ENCODE measurements around the gene TAS2R38.

Gene TAS2R38

GRCh38 chr7:141944811-141945210, 28.8 kb downstream of the TAS2R38 start:
- peak overlapping the region; percentile 85 for H3K27ac ChIP-seq (replicated peaks)
- no peaks in the 10 kb centered on the region for H3K27me3 ChIP-seq (ENCODE audit: insufficient read depth, poor library complexity, severe bottlenecking)
- TF ChIP-seq SPI1 (IDR thresholded peaks at IDR 0.05; ENCODE audit: borderline replicate concordance, low read depth) = peak; percentile 76
- TF ChIP-seq, protein P1, sequence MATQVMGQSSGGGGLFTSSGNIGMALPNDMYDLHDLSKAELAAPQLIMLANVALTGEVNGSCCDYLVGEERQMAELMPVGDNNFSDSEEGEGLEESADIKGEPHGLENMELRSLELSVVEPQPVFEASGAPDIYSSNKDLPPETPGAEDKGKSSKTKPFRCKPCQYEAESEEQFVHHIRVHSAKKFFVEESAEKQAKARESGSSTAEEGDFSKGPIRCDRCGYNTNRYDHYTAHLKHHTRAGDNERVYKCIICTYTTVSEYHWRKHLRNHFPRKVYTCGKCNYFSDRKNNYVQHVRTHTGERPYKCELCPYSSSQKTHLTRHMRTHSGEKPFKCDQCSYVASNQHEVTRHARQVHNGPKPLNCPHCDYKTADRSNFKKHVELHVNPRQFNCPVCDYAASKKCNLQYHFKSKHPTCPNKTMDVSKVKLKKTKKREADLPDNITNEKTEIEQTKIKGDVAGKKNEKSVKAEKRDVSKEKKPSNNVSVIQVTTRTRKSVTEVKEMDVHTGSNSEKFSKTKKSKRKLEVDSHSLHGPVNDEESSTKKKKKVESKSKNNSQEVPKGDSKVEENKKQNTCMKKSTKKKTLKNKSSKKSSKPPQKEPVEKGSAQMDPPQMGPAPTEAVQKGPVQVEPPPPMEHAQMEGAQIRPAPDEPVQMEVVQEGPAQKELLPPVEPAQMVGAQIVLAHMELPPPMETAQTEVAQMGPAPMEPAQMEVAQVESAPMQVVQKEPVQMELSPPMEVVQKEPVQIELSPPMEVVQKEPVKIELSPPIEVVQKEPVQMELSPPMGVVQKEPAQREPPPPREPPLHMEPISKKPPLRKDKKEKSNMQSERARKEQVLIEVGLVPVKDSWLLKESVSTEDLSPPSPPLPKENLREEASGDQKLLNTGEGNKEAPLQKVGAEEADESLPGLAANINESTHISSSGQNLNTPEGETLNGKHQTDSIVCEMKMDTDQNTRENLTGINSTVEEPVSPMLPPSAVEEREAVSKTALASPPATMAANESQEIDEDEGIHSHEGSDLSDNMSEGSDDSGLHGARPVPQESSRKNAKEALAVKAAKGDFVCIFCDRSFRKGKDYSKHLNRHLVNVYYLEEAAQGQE (IDR thresholded peaks at IDR 0.05; ENCODE audit: insufficient replicate concordance, low read depth) = no peak
- DNase-seq (ENCODE audit: low read depth in 1 of 2, low spot score in 1 of 2) = no peak
- peak overlapping the region; percentile 70 for H3K4me3 ChIP-seq (replicated peaks; ENCODE audit: insufficient read depth, low read length)

DNA sequence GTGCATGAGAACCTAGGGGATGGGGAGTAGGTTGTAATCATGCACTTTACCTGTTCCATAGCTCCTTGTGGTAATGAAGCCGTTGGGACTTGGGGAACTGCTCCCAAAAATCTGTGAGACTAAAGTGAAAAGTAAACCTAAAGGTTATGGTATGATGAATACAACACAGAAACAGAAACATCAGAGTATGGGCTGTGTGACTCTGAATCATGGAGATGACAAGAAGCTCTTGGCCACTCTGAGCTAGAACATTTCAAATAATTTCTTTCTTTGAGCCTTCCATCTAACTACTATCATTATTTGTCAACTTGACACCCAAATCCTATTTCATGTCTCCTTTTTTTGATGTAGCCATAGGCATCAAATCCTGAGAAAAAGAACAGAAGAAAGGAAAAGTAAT, 29.7 kb downstream of the TAS2R38 start:
- H3K4me3 ChIP-seq (replicated peaks; ENCODE audit: insufficient read depth, low read length) = peak overlapping the region; percentile 70
- TF ChIP-seq, protein P1 (IDR thresholded peaks at IDR 0.05; ENCODE audit: insufficient replicate concordance, low read depth) = no peak
- no peak for TF ChIP-seq CTCF (IDR thresholded peaks at IDR 0.05; ENCODE audit: insufficient read depth, low read length)
- TF ChIP-seq GABPA (IDR thresholded peaks at IDR 0.05; ENCODE audit: low read depth) = no peak
- TF ChIP-seq SPI1 (IDR thresholded peaks at IDR 0.05; ENCODE audit: borderline replicate concordance, low read depth) = no peak
- TF ChIP-seq POLR2AphosphoS5 (IDR thresholded peaks at IDR 0.05; ENCODE audit: low read depth) = no peak
- H3K27ac ChIP-seq (replicated peaks) = peak overlapping the region; percentile 85
- no peak for DNase-seq (ENCODE audit: low read depth in 1 of 2, low spot score in 1 of 2)
- no peaks in the 10 kb centered on the region for H3K27me3 ChIP-seq (ENCODE audit: insufficient read depth, poor library complexity, severe bottlenecking)

DNA sequence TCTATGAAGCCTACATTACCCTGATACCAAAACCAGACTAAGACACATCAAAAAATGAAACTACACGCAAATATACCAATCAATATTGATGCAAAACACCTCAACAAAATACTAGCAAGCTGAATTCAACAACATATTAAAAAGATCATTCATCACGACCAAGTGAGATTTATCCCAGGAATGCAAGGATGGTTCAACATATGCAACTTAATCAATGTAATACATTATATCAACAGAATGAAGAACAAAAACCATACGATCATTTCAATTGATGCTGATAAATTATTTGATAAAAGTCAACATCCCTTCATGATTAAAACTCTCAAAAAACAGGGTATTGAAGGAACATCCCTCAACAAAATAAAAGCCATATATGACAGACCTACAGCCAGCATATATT, 32.5 kb downstream of the TAS2R38 start:
- H3K4me3 ChIP-seq (replicated peaks; ENCODE audit: insufficient read depth, low read length) = no peak overlapping the region
- DNase-seq (ENCODE audit: low read depth in 1 of 2, low spot score in 1 of 2) = no peak

More for the DNA sequence above, 32.5 kb downstream of the TAS2R38 start:
- no peak overlapping the region for H3K27ac ChIP-seq (replicated peaks)
- TF ChIP-seq GABPA (IDR thresholded peaks at IDR 0.05; ENCODE audit: low read depth) (no peak), CTCF (IDR thresholded peaks at IDR 0.05; ENCODE audit: insufficient read depth, low read length) (no peak), POLR2AphosphoS5 (IDR thresholded peaks at IDR 0.05; ENCODE audit: low read depth) (no peak), SPI1 (IDR thresholded peaks at IDR 0.05; ENCODE audit: borderline replicate concordance, low read depth) (no peak)
- TF ChIP-seq, protein P1 (IDR thresholded peaks at IDR 0.05; ENCODE audit: insufficient replicate concordance, low read depth) = no peak
- no peaks in the 10 kb centered on the region for H3K27me3 ChIP-seq (ENCODE audit: insufficient read depth, poor library complexity, severe bottlenecking)
